Measurements from ENCODE around the gene SLC9A7. TPM values are rescaled to one million over a fixed set of nuclear protein-coding genes. Genes with fewer than 3 reads are reported as not detected.

SLC9A7 gene
- total and polyA plus RNA-seq, 2 donors (not counting 3 experiments of a cell fraction or from before 2014, with no cell fraction given): 4.6 to 7.5 TPM

DNA sequence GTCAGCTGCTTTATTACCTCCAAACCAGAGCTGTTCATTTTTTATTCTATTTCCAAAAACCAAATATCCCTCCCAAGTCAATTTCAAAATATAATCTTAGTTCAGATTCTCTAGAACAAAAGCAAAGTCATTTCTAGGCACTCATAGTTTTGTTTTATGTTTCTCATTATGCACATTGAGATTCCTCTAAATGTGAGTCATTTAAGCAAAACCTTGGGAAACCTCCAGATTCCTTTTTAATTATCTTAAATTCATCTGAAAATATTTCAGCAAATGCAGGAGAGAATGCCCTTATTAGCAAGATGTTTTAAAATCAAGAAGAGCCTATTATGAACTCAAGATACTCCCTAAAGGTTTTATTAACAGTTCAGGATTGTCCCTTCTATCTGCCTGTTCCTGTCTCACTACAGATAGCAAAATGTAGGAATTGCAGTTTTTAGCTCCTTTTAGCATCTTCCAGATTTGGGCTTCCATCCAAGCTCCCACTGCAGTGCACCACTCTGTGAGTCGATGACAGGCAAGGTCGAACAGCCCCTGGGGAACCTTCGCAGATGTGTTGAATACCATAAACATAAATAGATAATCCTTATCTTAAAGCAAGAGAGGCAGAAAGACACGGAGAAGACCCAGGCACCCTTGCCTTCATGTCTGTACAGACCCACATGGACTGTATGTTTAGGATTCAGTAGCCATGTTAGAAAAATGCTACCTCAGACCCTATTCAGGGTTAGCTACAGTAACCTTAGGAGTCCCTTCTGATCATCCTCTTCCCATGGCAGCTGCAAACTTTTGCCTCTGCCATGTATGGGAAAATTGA lies 11.3 kb upstream of the SLC9A7 start:
- Histone ChIP-seq H3K9ac (replicated peaks; ENCODE audit: extremely low read depth, insufficient read depth, low read length) (no peak overlapping the region), H3K36me3 (ENCODE audit: control insufficient read depth in 2 of 2, extremely low read depth in 1 of 2, insufficient read depth in 2 of 2, low read length in 2 of 2) (no peaks in the 10 kb centered on the region), H3K27ac (ENCODE audit: insufficient read depth, low read depth, low read length) (peak overlapping the region; percentile 40), H3K4me1 (ENCODE audit: control insufficient read depth, extremely low read depth, insufficient read depth, low read length) (peaks cover 7% of the 10 kb centered on the region), H2AFZ (ENCODE audit: low read depth, low read length) (peak overlapping the region; percentile 37), H4K20me1 (replicated peaks; ENCODE audit: control insufficient read depth, extremely low read depth, insufficient read depth, low read length) (no peaks in the 10 kb centered on the region), H3K27me3 (ENCODE audit: control insufficient read depth in 2 of 2, insufficient read depth in 2 of 2, low read length in 2 of 2) (no peaks in the 10 kb centered on the region), H3K79me2 (ENCODE audit: control insufficient read depth, insufficient read depth, low read length) (no peaks in the 10 kb centered on the region), H3K4me2 (ENCODE audit: insufficient read depth, low read length) (no peak overlapping the region), H3K9me1 (replicated peaks; ENCODE audit: control insufficient read depth, extremely low read depth, insufficient read depth, low read length) (no peaks in the 10 kb centered on the region), H3K4me3 (replicated peaks in 1 of 3; ENCODE audit: insufficient read depth in 1 of 3, low read depth in 1 of 3, low read length in 3 of 3) (no peak overlapping the region), H3K9me3 (replicated peaks; ENCODE audit: control insufficient read depth, insufficient read depth, low read length) (no peaks in the 10 kb centered on the region)
- dilution Hi-C loops (cut with MboI; ENCODE audit: extremely low pct_ligation_motif_present, low sequenced_read_pairs) (no loop called here), intact Hi-C loops (cut with micrococcal nuclease) (no loop called here)
- POLR2A ChIA-PET: no interaction called here
- DNase-seq (ENCODE audit: low read depth, low spot score) (peak; percentile 9), FAIRE-seq (peak; percentile 77)
- BruUV-seq (replicated peaks): no TSS peak
- CTCF ChIA-PET: interaction anchor here (0.8 to 1.7 kb wide), 7 partner anchors 8 to 323 kb away, joined by 3 to 9 read pairs (median 4); partner anchors contain the start of gene SLC9A7
- TF ChIP-seq EZH2 (IDR thresholded peaks at IDR 0.05; ENCODE audit: borderline replicate concordance, low read depth, low read length, severe bottlenecking) (no peak), FOS (IDR thresholded peaks at IDR 0.05; ENCODE audit: borderline replicate concordance, insufficient read depth, low read length) (peak; percentile 38)

DNA sequence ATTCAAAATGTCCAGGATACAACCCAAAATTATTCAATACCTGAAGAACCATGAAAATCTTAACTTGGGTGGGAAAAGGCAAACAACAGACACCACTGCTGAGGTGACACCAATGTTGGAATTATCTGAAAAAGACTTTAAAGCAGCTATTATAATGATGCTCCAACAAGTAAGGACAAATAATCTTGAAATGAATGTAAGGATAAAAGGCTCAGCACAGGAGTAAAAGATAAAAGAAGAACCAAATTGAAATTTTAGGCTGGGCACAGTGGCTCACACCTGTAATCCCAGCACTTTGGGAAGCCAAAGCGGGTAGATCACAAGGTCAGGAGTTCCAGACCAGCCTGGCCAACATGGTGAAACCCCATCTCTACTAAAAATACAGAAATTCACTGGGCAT lies 4.0 kb upstream of the SLC9A7 start:
- Histone ChIP-seq H4K20me1 (replicated peaks; ENCODE audit: control insufficient read depth, extremely low read depth, insufficient read depth, low read length) (no peaks in the 10 kb centered on the region), H3K27me3 (ENCODE audit: control insufficient read depth in 2 of 2, insufficient read depth in 2 of 2, low read length in 2 of 2) (no peaks in the 10 kb centered on the region), H3K4me2 (ENCODE audit: insufficient read depth, low read length) (no peak overlapping the region), H3K36me3 (ENCODE audit: control insufficient read depth in 2 of 2, extremely low read depth in 1 of 2, insufficient read depth in 2 of 2, low read length in 2 of 2) (no peaks in the 10 kb centered on the region), H3K9me1 (replicated peaks; ENCODE audit: control insufficient read depth, extremely low read depth, insufficient read depth, low read length) (no peaks in the 10 kb centered on the region), H2AFZ (ENCODE audit: low read depth, low read length) (no peak overlapping the region), H3K4me3 (replicated peaks in 1 of 3; ENCODE audit: insufficient read depth in 1 of 3, low read depth in 1 of 3, low read length in 3 of 3) (no peak overlapping the region), H3K79me2 (ENCODE audit: control insufficient read depth, insufficient read depth, low read length) (no peaks in the 10 kb centered on the region), H3K4me1 (ENCODE audit: control insufficient read depth, extremely low read depth, insufficient read depth, low read length) (peaks cover 6% of the 10 kb centered on the region), H3K27ac (ENCODE audit: insufficient read depth, low read depth, low read length) (no peak overlapping the region), H3K9ac (replicated peaks; ENCODE audit: extremely low read depth, insufficient read depth, low read length) (no peak overlapping the region), H3K9me3 (replicated peaks; ENCODE audit: control insufficient read depth, insufficient read depth, low read length) (no peaks in the 10 kb centered on the region)
- intact Hi-C loops (cut with micrococcal nuclease) (no loop called here), dilution Hi-C loops (cut with MboI; ENCODE audit: extremely low pct_ligation_motif_present, low sequenced_read_pairs) (no loop called here)
- DNase-seq (ENCODE audit: low read depth, low spot score): no peak
- BruUV-seq (replicated peaks): no TSS peak
- no peak for FAIRE-seq
- ChIA-PET CTCF (interaction anchor here (0.9 to 1.0 kb wide), 2 partner anchors 32 to 34 kb away, joined by 3 read pairs; no protein-coding TSS in a partner anchor), POLR2A (no interaction called here)
- TF ChIP-seq MYC (IDR thresholded peaks at IDR 0.05; ENCODE audit: low read depth, low read length): no peak
- no peak for TF ChIP-seq JUN (IDR thresholded peaks at IDR 0.05; ENCODE audit: borderline replicate concordance, insufficient read depth, insufficient read length, low read depth)
- no peak for TF ChIP-seq POLR2A (IDR thresholded peaks at IDR 0.05; ENCODE audit: low read depth, low read length)
- TF ChIP-seq GATA2 (IDR thresholded peaks at IDR 0.05; ENCODE audit: insufficient read depth, insufficient read length, low read depth, low read length): no peak
- TF ChIP-seq, protein P1, sequence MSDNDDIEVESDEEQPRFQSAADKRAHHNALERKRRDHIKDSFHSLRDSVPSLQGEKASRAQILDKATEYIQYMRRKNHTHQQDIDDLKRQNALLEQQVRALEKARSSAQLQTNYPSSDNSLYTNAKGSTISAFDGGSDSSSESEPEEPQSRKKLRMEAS (IDR thresholded peaks at IDR 0.05; ENCODE audit: insufficient read depth, insufficient read length): no peak
